Retinal pigment epithelial cell (primary cell): ENCODE measurements around the gene TSPAN5.

Source experiments
- DNase-seq: peaks from one replicate; pipeline ENCODE4 v3.0.0-alpha.2; 2010; ENCODE audit warnings: low read depth
- H3K4me3 ChIP-seq: 2 replicates; pipeline ENCODE4 v1.5.1; 2011; ENCODE audit warnings: mild to moderate bottlenecking, low read length, control low read depth, moderate library complexity
- TF ChIP-seq, protein P1 (sequence below): conservative IDR thresholded peaks from 2 replicates; pipeline ENCODE4 v1.5.1; 2011; ENCODE audit warnings: low read depth, low read length, control low read depth, inconsistent platforms

Gene TSPAN5

GRCh38 chr4:98421111-98421510, 237.3 kb downstream of the TSPAN5 start:
- no peak overlapping the region for H3K4me3 ChIP-seq
- TF ChIP-seq, protein P1, sequence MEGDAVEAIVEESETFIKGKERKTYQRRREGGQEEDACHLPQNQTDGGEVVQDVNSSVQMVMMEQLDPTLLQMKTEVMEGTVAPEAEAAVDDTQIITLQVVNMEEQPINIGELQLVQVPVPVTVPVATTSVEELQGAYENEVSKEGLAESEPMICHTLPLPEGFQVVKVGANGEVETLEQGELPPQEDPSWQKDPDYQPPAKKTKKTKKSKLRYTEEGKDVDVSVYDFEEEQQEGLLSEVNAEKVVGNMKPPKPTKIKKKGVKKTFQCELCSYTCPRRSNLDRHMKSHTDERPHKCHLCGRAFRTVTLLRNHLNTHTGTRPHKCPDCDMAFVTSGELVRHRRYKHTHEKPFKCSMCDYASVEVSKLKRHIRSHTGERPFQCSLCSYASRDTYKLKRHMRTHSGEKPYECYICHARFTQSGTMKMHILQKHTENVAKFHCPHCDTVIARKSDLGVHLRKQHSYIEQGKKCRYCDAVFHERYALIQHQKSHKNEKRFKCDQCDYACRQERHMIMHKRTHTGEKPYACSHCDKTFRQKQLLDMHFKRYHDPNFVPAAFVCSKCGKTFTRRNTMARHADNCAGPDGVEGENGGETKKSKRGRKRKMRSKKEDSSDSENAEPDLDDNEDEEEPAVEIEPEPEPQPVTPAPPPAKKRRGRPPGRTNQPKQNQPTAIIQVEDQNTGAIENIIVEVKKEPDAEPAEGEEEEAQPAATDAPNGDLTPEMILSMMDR: no peak
- no peak for DNase-seq
